Coronary artery (tissue), 2 donors: ENCODE data around the gene DENND1B.

Experiments
- DNase-seq: peaks from one replicate; pipeline ENCODE4 v3.0.0-alpha.2; 2017; ENCODE audit warnings: low spot score
- H3K27ac ChIP-seq, 2 donors: fragments of 200-600 bp; sonication (generic); one replicate each; pipeline ENCODE4 v1.5.1; 2016 to 2019
- H3K4me3 ChIP-seq: fragments of 200-600 bp; sonication (generic); 2 replicates; pipeline ENCODE4 v1.5.1; 2016; ENCODE audit warnings: mild to moderate bottlenecking, moderate library complexity
- TF ChIP-seq, protein P1 (sequence below): fragments of 200-600 bp; sonication (generic); IDR thresholded peaks from one replicate; pipeline ENCODE4 v1.5.1; 2019; ENCODE audit warnings: antibody characterized with exemption

Gene DENND1B

DNA sequence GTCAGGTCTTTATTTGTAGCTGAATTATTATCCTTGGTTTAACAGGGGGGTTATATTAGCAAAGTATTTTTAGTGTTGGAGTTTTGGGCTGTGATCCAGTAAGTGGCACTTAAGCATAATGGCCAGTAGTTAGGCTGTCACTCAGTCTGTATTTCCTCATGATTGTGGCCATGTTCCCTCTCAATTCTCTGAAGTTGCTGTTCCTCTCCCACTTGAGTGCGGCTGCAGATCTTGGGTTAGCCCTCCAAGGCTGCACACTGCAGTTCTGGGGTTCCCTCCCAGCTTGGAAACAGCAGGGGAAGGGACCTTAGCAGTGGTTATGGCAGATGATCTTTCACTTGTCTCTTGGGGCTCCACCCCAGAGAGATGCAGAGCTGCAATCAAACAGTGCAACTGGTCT, 23.2 kb upstream of the DENND1B start:
- TF ChIP-seq, protein P1, sequence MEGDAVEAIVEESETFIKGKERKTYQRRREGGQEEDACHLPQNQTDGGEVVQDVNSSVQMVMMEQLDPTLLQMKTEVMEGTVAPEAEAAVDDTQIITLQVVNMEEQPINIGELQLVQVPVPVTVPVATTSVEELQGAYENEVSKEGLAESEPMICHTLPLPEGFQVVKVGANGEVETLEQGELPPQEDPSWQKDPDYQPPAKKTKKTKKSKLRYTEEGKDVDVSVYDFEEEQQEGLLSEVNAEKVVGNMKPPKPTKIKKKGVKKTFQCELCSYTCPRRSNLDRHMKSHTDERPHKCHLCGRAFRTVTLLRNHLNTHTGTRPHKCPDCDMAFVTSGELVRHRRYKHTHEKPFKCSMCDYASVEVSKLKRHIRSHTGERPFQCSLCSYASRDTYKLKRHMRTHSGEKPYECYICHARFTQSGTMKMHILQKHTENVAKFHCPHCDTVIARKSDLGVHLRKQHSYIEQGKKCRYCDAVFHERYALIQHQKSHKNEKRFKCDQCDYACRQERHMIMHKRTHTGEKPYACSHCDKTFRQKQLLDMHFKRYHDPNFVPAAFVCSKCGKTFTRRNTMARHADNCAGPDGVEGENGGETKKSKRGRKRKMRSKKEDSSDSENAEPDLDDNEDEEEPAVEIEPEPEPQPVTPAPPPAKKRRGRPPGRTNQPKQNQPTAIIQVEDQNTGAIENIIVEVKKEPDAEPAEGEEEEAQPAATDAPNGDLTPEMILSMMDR: no peak
- Histone ChIP-seq H3K4me3 (no peak overlapping the region), H3K27ac (no peak overlapping the region)
- no peak for DNase-seq

DNA sequence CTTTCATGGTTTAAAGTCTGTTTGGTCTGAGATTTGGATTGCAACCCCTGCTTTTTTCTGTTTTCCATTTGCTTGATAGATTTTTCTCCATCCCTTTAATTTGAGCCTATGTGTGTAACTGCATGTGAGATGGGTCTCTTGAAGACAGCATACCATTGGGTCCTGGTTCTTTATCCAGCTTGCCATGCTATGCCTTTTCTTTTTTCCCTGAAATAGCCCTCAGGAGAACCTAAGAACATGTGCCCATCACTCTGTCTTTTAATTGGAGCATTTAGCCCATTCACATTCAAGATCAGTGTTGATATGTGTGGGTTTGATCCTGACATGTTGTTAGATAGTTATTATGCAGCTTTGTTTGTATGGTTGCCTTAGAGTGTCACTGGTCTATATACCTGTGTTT, 21.7 kb upstream of the DENND1B start:
- no peak overlapping the region for H3K4me3 ChIP-seq
- H3K27ac ChIP-seq: no peak overlapping the region
- DNase-seq: no peak
- TF ChIP-seq, protein P1: no peak

DNA sequence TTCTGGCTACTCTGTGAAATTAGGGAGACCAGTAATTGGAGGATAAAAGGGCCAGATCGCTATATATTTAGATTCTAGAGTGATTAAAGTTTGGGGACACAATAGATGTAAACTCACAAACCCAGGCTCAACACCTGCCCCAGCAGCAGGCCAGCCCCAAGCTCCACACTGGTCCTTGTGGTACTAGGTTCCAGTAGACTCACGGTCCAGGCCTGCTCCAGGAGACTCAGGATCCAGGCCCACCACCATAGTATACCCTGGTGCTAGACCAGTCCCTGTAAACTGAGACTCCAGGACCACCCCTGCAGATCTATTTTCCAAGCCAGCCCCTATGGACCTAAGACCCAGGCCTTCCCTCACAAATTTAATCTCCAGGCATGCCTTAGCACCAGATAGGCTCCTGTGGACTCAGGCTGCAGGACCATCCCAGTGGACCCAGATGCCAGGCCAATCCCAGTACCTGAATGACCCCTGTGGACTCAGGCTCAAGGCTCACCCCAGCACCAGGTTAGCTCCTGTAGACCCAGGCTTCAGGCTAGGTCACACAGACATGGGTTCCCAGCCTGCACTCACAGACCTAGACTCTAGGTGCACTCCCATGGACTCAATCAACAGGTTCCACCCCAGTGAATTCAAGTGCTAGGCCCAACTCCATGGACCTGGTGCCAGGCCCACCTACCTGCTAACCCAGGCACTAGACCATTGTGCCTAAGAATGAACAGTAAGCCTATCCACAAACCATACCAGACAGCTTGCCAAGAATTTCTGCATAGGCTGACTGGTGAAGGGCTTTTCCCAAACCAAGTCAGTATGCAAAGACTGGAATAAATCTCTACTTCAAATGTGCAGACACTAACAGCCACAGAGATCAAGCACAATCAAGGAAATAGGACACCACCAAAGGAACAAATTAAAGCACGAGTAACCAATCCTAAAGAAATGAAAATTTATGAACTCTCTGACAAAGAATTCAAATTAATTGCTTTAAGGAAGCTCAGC, 13.8 kb upstream of the DENND1B start:
- TF ChIP-seq, protein P1: no peak
- Histone ChIP-seq H3K27ac (no peak overlapping the region), H3K4me3 (no peak overlapping the region)
- no peak for DNase-seq

DNA sequence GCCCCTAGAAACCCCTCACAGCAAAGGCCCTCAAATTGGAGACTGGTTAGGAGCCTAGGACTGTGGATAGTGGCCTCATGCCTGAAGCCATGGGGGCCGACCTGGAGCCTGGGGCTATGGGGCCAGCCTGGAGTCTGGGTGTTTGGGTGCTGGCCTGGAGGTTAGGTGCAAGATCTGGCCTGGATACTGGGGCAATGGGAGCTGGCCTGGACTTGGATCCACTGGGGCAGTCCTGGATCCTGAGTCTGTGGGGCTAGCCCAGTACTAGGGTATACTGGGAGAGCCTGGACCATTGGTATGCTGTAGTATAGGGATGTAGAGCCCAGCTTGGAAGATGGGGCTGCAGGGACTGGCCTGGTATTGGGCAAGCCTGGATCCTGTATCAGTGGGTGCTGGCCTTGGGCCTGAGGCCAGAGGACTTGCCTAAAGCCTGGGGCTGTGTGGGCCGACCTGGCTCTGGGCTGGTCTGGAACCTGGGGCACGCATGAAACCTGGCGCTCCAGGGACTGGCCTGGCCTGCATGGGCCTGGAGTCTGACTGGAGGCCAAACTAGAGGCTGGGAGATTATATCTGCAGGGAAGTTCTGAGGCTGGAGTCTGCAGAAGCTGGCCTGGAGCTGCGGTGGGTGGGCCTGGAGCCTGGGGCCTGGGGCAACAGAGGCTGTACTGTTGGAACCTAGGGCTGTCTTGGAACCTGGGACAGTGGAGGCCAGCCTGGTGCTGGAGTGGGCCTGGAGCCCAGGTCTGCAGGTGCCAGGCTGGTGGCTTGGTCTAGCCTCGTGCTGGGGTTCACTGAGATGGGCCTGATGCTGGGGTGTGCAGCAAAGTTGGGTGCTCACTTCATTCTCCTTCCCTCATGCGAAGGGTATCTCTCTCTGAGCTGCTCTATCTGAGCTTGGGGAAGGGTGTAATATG, 12.6 kb upstream of the DENND1B start:
- no peak for DNase-seq
- Histone ChIP-seq H3K4me3 (no peak overlapping the region), H3K27ac (no peak overlapping the region)
- TF ChIP-seq, protein P1: no peak

DNA sequence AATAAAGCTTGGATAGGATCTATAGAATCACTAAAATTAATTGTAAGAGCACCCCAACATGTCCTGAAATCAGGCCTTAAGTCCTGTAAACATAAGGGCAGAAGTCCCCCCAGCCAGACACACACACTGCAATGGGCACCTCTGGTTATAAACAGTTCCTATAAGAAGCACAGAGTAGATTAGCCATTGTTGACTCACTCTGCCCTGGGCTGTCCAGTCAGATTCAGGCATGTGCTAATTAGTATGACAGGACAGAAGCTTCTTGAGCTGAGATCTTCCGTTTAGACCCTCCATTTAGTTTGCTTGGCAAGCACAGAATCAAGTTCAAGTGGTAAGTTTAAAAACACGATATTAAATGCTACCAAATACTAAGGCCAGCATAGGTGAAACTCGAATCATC, 11.8 kb upstream of the DENND1B start:
- no peak overlapping the region for H3K27ac ChIP-seq
- TF ChIP-seq, protein P1: no peak
- no peak for DNase-seq

DNA sequence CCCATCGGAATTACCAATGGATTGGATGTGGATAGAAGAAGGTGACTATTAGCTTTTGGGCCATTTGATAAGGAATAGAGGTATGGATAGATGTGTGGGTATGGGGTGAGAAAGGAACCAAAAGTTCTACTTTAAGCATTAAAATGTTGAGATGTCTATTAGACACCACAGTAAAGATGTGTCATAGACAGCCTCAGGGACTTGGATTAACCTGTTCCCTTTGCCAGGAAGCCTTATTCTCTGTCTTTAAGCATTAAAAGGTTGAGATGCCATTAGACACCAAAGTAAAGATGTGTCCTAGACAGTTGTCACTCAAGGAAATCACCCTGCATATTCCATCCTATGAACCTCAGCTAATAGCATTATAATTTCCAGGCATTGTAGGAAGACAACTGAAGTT, 11.0 kb upstream of the DENND1B start:
- no peak for DNase-seq
- TF ChIP-seq, protein P1: no peak
- no peak overlapping the region for H3K27ac ChIP-seq

More for the DNA sequence above, 11.8 kb upstream of the DENND1B start:
- no peak overlapping the region for H3K4me3 ChIP-seq

More for the DNA sequence above, 11.0 kb upstream of the DENND1B start:
- H3K4me3 ChIP-seq: no peak overlapping the region
